ENCODE measurements around the gene WDR37.

The WDR37 gene

DNA sequence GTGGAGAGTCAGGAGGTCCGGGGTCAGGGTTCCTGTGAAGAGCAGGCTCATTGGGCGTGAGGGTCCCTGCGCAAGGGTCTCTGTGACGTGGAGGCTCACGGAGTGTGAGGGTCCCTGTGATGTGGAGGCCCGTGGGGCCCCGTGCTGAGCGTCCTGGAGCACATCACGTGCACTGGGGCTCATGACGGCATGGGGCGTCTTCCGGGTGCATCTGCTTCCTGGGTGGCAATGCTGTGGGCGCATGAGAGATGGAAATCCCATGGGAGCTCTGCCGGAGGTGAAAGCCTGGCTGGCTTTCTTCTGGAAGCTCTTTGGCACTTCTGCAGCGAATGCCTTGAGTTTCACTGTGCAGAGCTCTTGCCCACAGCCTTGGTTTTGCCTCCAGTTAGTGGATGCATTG, 71.4 kb downstream of the WDR37 start:
- TF ChIP-seq EZH2 (IDR thresholded peaks at IDR 0.05; ENCODE audit: borderline replicate concordance, low read depth, low read length, severe bottlenecking) = no peak
- TF ChIP-seq, protein P1, sequence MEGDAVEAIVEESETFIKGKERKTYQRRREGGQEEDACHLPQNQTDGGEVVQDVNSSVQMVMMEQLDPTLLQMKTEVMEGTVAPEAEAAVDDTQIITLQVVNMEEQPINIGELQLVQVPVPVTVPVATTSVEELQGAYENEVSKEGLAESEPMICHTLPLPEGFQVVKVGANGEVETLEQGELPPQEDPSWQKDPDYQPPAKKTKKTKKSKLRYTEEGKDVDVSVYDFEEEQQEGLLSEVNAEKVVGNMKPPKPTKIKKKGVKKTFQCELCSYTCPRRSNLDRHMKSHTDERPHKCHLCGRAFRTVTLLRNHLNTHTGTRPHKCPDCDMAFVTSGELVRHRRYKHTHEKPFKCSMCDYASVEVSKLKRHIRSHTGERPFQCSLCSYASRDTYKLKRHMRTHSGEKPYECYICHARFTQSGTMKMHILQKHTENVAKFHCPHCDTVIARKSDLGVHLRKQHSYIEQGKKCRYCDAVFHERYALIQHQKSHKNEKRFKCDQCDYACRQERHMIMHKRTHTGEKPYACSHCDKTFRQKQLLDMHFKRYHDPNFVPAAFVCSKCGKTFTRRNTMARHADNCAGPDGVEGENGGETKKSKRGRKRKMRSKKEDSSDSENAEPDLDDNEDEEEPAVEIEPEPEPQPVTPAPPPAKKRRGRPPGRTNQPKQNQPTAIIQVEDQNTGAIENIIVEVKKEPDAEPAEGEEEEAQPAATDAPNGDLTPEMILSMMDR (IDR thresholded peaks at IDR 0.05; ENCODE audit: borderline replicate concordance, extremely low read depth, low read length, poor library complexity, severe bottlenecking) = no peak
- Histone ChIP-seq H3K79me2 (ENCODE audit: insufficient read depth, low read length) (no peaks in the 10 kb centered on the region), H3K36me3 (ENCODE audit: insufficient read depth, low read length) (peaks cover 86% of the 10 kb centered on the region), H3K9me3 (ENCODE audit: insufficient read depth, low read length, severe bottlenecking) (no peaks in the 10 kb centered on the region), H2AFZ (ENCODE audit: low read depth, low read length) (no peak overlapping the region), H3K9ac (ENCODE audit: low read depth, low read length) (no peak overlapping the region), H3K4me3 (ENCODE audit: low read depth in 1 of 2, low read length in 2 of 2) (no peak overlapping the region), H3K27ac (ENCODE audit: low read length) (no peak overlapping the region), H3K4me1 (ENCODE audit: insufficient read depth, low read length) (peaks cover 2% of the 10 kb centered on the region; the same call in 1 of the 2 replicates), H3K27me3 (ENCODE audit: insufficient read depth, low read length, poor library complexity) (no peaks in the 10 kb centered on the region), H4K20me1 (ENCODE audit: insufficient read depth, low read length) (no peaks in the 10 kb centered on the region), H3K4me2 (ENCODE audit: insufficient read depth, low read length) (no peak overlapping the region)
- ATAC-seq (ENCODE audit: insufficient read depth, low read depth) (no peak), DNase-seq (no peak)

DNA sequence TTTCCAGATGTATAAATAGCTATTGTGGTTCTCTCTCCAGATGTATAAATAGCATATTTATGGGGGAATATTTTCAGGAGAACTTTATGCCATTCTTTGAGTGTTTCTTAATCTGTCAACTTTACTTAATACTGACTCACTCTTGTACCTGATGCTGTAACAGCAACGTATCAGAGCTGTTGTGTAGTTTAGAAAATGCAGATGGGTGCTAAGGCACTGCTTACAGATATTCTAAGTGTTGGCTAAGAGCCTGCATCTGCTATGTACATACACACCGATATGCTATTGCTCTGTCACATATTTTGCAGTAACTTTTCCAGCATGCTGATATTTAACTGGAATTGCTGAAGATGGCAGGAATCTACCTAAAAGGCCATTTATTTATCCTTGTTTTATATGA, 71.9 kb downstream of the WDR37 start:
- Histone ChIP-seq H3K9ac (ENCODE audit: low read depth, low read length) (no peak overlapping the region), H3K4me2 (ENCODE audit: insufficient read depth, low read length) (no peak overlapping the region), H3K4me3 (ENCODE audit: low read depth in 1 of 2, low read length in 2 of 2) (no peak overlapping the region), H3K4me1 (ENCODE audit: insufficient read depth, low read length) (no peaks in the 10 kb centered on the region), H2AFZ (ENCODE audit: low read depth, low read length) (no peak overlapping the region), H3K27me3 (ENCODE audit: insufficient read depth, low read length, poor library complexity) (no peaks in the 10 kb centered on the region), H3K9me3 (ENCODE audit: insufficient read depth, low read length, severe bottlenecking) (no peaks in the 10 kb centered on the region), H4K20me1 (ENCODE audit: insufficient read depth, low read length) (no peaks in the 10 kb centered on the region), H3K79me2 (ENCODE audit: insufficient read depth, low read length) (no peaks in the 10 kb centered on the region), H3K36me3 (ENCODE audit: insufficient read depth, low read length) (peaks cover 81% of the 10 kb centered on the region), H3K27ac (ENCODE audit: low read length) (no peak overlapping the region)
- ATAC-seq (ENCODE audit: insufficient read depth, low read depth) (no peak), DNase-seq (no peak)
- TF ChIP-seq EZH2 (IDR thresholded peaks at IDR 0.05; ENCODE audit: borderline replicate concordance, low read depth, low read length, severe bottlenecking) = no peak
- TF ChIP-seq, protein P1 (IDR thresholded peaks at IDR 0.05; ENCODE audit: borderline replicate concordance, extremely low read depth, low read length, poor library complexity, severe bottlenecking) = no peak

DNA sequence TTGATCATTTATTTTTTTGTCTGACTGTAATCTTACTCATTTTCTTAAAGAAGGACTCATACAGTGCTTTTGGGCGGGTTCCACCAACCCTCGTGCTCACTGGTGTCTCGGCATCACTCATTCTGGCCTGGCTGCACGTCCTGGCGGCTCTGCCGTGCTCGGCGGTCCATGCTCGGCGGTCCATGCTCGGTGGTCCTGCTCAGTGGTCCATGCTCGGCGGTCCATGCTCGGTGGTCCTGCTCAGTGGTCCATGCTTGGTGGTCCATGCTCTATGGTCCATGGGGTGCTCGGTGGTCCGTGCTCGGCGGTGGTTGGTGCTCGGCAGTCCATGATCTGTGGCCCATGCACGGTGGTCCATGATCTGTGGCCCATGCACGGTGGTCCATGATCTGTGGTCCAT, 72.5 kb downstream of the WDR37 start:
- no peaks in the 10 kb centered on the region for H3K79me2 ChIP-seq (ENCODE audit: insufficient read depth, low read length)
- H3K36me3 ChIP-seq (ENCODE audit: insufficient read depth, low read length) = peaks cover 75% of the 10 kb centered on the region
- no peak overlapping the region for H3K4me2 ChIP-seq (ENCODE audit: insufficient read depth, low read length)
- no peak overlapping the region for H3K4me3 ChIP-seq (ENCODE audit: low read depth in 1 of 2, low read length in 2 of 2)
- TF ChIP-seq, protein P1 (IDR thresholded peaks at IDR 0.05; ENCODE audit: borderline replicate concordance, extremely low read depth, low read length, poor library complexity, severe bottlenecking) = no peak
- TF ChIP-seq EZH2 (IDR thresholded peaks at IDR 0.05; ENCODE audit: borderline replicate concordance, low read depth, low read length, severe bottlenecking) = no peak
- DNase-seq = no peak
- H3K9me3 ChIP-seq (ENCODE audit: insufficient read depth, low read length, severe bottlenecking) = no peaks in the 10 kb centered on the region
- no peak overlapping the region for H3K27ac ChIP-seq (ENCODE audit: low read length)
- H3K4me1 ChIP-seq (ENCODE audit: insufficient read depth, low read length) = no peaks in the 10 kb centered on the region
- H3K27me3 ChIP-seq (ENCODE audit: insufficient read depth, low read length, poor library complexity) = no peaks in the 10 kb centered on the region
- H4K20me1 ChIP-seq (ENCODE audit: insufficient read depth, low read length) = no peaks in the 10 kb centered on the region
- no peak overlapping the region for H2AFZ ChIP-seq (ENCODE audit: low read depth, low read length)
- ATAC-seq (ENCODE audit: insufficient read depth, low read depth) = no peak
- no peak overlapping the region for H3K9ac ChIP-seq (ENCODE audit: low read depth, low read length)

DNA sequence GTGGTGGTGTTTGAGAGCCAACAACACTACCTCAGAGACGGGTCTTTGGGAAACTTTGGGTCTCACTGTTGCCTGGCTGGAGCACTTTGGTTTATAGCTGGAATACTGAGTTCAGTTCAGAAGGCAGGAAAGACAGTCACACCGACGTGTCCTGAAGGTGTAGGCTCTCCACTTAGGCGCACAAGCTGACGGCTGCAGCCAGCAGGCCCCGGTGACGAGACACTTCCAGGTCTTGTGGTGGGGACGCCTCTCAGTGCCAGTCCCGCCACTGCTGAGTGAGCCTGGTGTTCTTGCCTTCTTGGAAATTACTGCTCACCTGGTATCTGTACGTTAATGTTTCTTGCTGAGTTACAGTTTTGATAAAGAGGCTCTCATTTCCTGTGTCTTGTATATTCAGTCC, 74.0 kb downstream of the WDR37 start:
- Histone ChIP-seq H3K4me2 (ENCODE audit: insufficient read depth, low read length) (no peak overlapping the region), H3K9ac (ENCODE audit: low read depth, low read length) (no peak overlapping the region), H3K9me3 (ENCODE audit: insufficient read depth, low read length, severe bottlenecking) (no peaks in the 10 kb centered on the region), H3K4me3 (ENCODE audit: low read depth in 1 of 2, low read length in 2 of 2) (no peak overlapping the region), H3K79me2 (ENCODE audit: insufficient read depth, low read length) (no peaks in the 10 kb centered on the region), H3K27me3 (ENCODE audit: insufficient read depth, low read length, poor library complexity) (no peaks in the 10 kb centered on the region), H4K20me1 (ENCODE audit: insufficient read depth, low read length) (no peaks in the 10 kb centered on the region), H3K27ac (ENCODE audit: low read length) (no peak overlapping the region), H2AFZ (ENCODE audit: low read depth, low read length) (no peak overlapping the region), H3K36me3 (ENCODE audit: insufficient read depth, low read length) (peaks cover 60% of the 10 kb centered on the region), H3K4me1 (ENCODE audit: insufficient read depth, low read length) (no peaks in the 10 kb centered on the region)
- DNase-seq = peak; percentile 1
- TF ChIP-seq, protein P1 (IDR thresholded peaks at IDR 0.05; ENCODE audit: borderline replicate concordance, extremely low read depth, low read length, poor library complexity, severe bottlenecking) = no peak
- no peak for TF ChIP-seq EZH2 (IDR thresholded peaks at IDR 0.05; ENCODE audit: borderline replicate concordance, low read depth, low read length, severe bottlenecking)
- no peak for ATAC-seq (ENCODE audit: insufficient read depth, low read depth)
